ENCODE measurements around the gene PAPPA2.
"Not testable (repeated sequence)": the region's sequence is repeated elsewhere in the genome, so short reads cannot be mapped to it uniquely, and the experiment has no call there.

Gene PAPPA2

GRCh38 chr1:176575991-176576390, 113.0 kb downstream of the PAPPA2 start:
- in situ Hi-C loops (cut with HindIII; ENCODE audit: low pct_ligation_motif_present, low pct_unique_long_range_greater_than_20kb, low sequenced_read_pairs) = no loop called here
- no peak for DNase-seq

GRCh38 chr1:176576670-176577069, 113.7 kb downstream of the PAPPA2 start:
- in situ Hi-C loops (cut with HindIII; ENCODE audit: low pct_ligation_motif_present, low pct_unique_long_range_greater_than_20kb, low sequenced_read_pairs) = no loop called here
- DNase-seq = no peak

GRCh38 chr1:176577646-176578197, 114.7 kb downstream of the PAPPA2 start:
- DNase-seq = no peak
- in situ Hi-C loops (cut with HindIII; ENCODE audit: low pct_ligation_motif_present, low pct_unique_long_range_greater_than_20kb, low sequenced_read_pairs) = no loop called here

- in situ Hi-C loops (cut with HindIII; ENCODE audit: low pct_ligation_motif_present, low pct_unique_long_range_greater_than_20kb, low sequenced_read_pairs) = no loop called here
- DNase-seq = no peak
These were observed 116.1 kb downstream of the PAPPA2 start for GRCh38 chr1:176579087-176579486.

- no peak for DNase-seq
These were observed 132.2 kb downstream of the PAPPA2 start for GRCh38 chr1:176595217-176595616.

GRCh38 chr1:176601348-176601747, 138.4 kb downstream of the PAPPA2 start:
- DNase-seq = no peak
- in situ Hi-C loops (cut with HindIII; ENCODE audit: low pct_ligation_motif_present, low pct_unique_long_range_greater_than_20kb, low sequenced_read_pairs) = no loop called here

More at GRCh38 chr1:176595217-176595616, 132.2 kb downstream of the PAPPA2 start:
- in situ Hi-C loops (cut with HindIII; ENCODE audit: low pct_ligation_motif_present, low pct_unique_long_range_greater_than_20kb, low sequenced_read_pairs) = no loop called here

- in situ Hi-C loops (cut with HindIII; ENCODE audit: low pct_ligation_motif_present, low pct_unique_long_range_greater_than_20kb, low sequenced_read_pairs) = no loop called here
- no peak for DNase-seq
These were observed 139.5 kb downstream of the PAPPA2 start for GRCh38 chr1:176602388-176603004.

GRCh38 chr1:176603696-176604095, 140.7 kb downstream of the PAPPA2 start:
- in situ Hi-C loops (cut with HindIII; ENCODE audit: low pct_ligation_motif_present, low pct_unique_long_range_greater_than_20kb, low sequenced_read_pairs) = no loop called here
- DNase-seq = no peak

GRCh38 chr1:176604461-176604860, 141.5 kb downstream of the PAPPA2 start:
- in situ Hi-C loops (cut with HindIII; ENCODE audit: low pct_ligation_motif_present, low pct_unique_long_range_greater_than_20kb, low sequenced_read_pairs) = no loop called here
- DNase-seq = no peak

- DNase-seq = no peak
- in situ Hi-C loops (cut with HindIII; ENCODE audit: low pct_ligation_motif_present, low pct_unique_long_range_greater_than_20kb, low sequenced_read_pairs) = no loop called here
These were observed 142.2 kb downstream of the PAPPA2 start for GRCh38 chr1:176605176-176605575.

GRCh38 chr1:176609556-176610408, 146.8 kb downstream of the PAPPA2 start:
- no peak for DNase-seq
- in situ Hi-C loops (cut with HindIII; ENCODE audit: low pct_ligation_motif_present, low pct_unique_long_range_greater_than_20kb, low sequenced_read_pairs) = no loop called here

- in situ Hi-C loops (cut with HindIII; ENCODE audit: low pct_ligation_motif_present, low pct_unique_long_range_greater_than_20kb, low sequenced_read_pairs) = no loop called here
- no peak for DNase-seq
These were observed 149.8 kb downstream of the PAPPA2 start for GRCh38 chr1:176612791-176613190.

GRCh38 chr1:176617881-176618280, 154.9 kb downstream of the PAPPA2 start:
- in situ Hi-C loops (cut with HindIII; ENCODE audit: low pct_ligation_motif_present, low pct_unique_long_range_greater_than_20kb, low sequenced_read_pairs) = no loop called here

GRCh38 chr1:176619261-176619660, 156.3 kb downstream of the PAPPA2 start:
- peak; percentile 2 for DNase-seq
- in situ Hi-C loops (cut with HindIII; ENCODE audit: low pct_ligation_motif_present, low pct_unique_long_range_greater_than_20kb, low sequenced_read_pairs) = no loop called here

More at GRCh38 chr1:176617881-176618280, 154.9 kb downstream of the PAPPA2 start:
- no peak for DNase-seq

- DNase-seq = no peak
- in situ Hi-C loops (cut with HindIII; ENCODE audit: low pct_ligation_motif_present, low pct_unique_long_range_greater_than_20kb, low sequenced_read_pairs) = no loop called here
These were observed 162.4 kb downstream of the PAPPA2 start for GRCh38 chr1:176625365-176625764.

GRCh38 chr1:176626572-176627061, 163.6 kb downstream of the PAPPA2 start:
- in situ Hi-C loops (cut with HindIII; ENCODE audit: low pct_ligation_motif_present, low pct_unique_long_range_greater_than_20kb, low sequenced_read_pairs) = no loop called here

GRCh38 chr1:176628775-176629174, 165.8 kb downstream of the PAPPA2 start:
- no peak for DNase-seq
- in situ Hi-C loops (cut with HindIII; ENCODE audit: low pct_ligation_motif_present, low pct_unique_long_range_greater_than_20kb, low sequenced_read_pairs) = no loop called here

More at GRCh38 chr1:176626572-176627061, 163.6 kb downstream of the PAPPA2 start:
- DNase-seq = no peak

- DNase-seq; in situ Hi-C loops (cut with HindIII; ENCODE audit: low pct_ligation_motif_present, low pct_unique_long_range_greater_than_20kb, low sequenced_read_pairs): not testable (repeated sequence)
These were observed 171.8 kb downstream of the PAPPA2 start for GRCh38 chr1:176634733-176635132.
